K562 (cell line): ENCODE measurements around the gene MAP7D1. TPM values are rescaled to one million over a fixed set of nuclear protein-coding genes. Genes with fewer than 3 reads are reported as not detected.
A peak's percentile ranks its signal among the peaks of the same experiment; 100 is the strongest.

ENCODE experiments used
- ARID2 ChIP-seq: fragments of 450-650 bp; IDR thresholded peaks from 2 replicates; pipeline ENCODE4 v1.6.1; 2017; ENCODE audit warnings: antibody characterized with exemption, mild to moderate bottlenecking
- CHCHD3 ChIP-seq: fragments of 250-450 bp; sonication (Bioruptor Pico); IDR thresholded peaks from 2 replicates; pipeline ENCODE4 v2.1.2; 2022; ENCODE audit warnings: mild to moderate bottlenecking
- ETV5 ChIP-seq: sonication (generic); formaldehyde crosslinking; IDR thresholded peaks from 2 replicates; pipeline ENCODE4 v1.4.0; 2020; ENCODE audit warnings: low read depth, mild to moderate bottlenecking, missing genetic modification reagents
- LCOR ChIP-seq: sonication (generic); formaldehyde crosslinking; IDR thresholded peaks from 2 replicates; pipeline ENCODE4 v1.8.0; 2022; ENCODE audit warnings: mild to moderate bottlenecking, missing genetic modification reagents
- MYC ChIP-seq, 2 experiments: fragments of 250-450 bp in 1 of 2; sonication (Bioruptor Pico) in 1 of 2; IDR thresholded peaks; 2 replicates each; pipeline versions ENCODE4 v1.5.1 to v1.6.1; 2012 to 2021; ENCODE audit warnings: low read depth in 2 of 2, borderline replicate concordance in 1 of 2, improper control_type of control experiment in 1 of 2, low read length in 1 of 2, mild to moderate bottlenecking in 1 of 2, moderate library complexity in 1 of 2
- NBN ChIP-seq: fragments of 450-650 bp; IDR thresholded peaks from 2 replicates; pipeline ENCODE4 v1.6.1; 2016; ENCODE audit warnings: low read depth, mild to moderate bottlenecking
- ZNF717 ChIP-seq: fragments of 250-450 bp; sonication (Bioruptor Pico); IDR thresholded peaks from 2 replicates; pipeline ENCODE4 v1.5.0; 2021
- polyA plus RNA-seq, 8 experiments: library from polyadenylated mRNA; depleted of rRNA in 4 of 8; stranded (reverse) in 5 of 8; unstranded in 3 of 8; fragments of >200 nt; fragmentation: Nextera tagmentation in 2 of 8; fragmentation: Illumina TruSeq in 1 of 8; extraction: Ambion mirVana in 2 of 8; extraction: Trizol in 1 of 8; gene quantifications; 2 replicates each; pipeline versions ENCODE4 v1.2.1 to v1.2.3, GENCODE V29; 2011 to 2014; ENCODE audit warnings: inconsistent platforms in 1 of 8, missing spikeins in 1 of 8
- total RNA-seq, 7 experiments: library from RNA; depleted of rRNA in 6 of 7; stranded (reverse); fragments of >200 nt in 6 of 7; fragmentation: Illumina TruSeq in 2 of 7; extraction: Trizol in 2 of 7; gene quantifications; 2 replicates each; pipeline versions ENCODE4 v1.2.1 to v1.2.3, GENCODE V29; 2011 to 2021; ENCODE audit warnings: low replicate concordance in 1 of 7
- TF ChIP-seq, protein P1 (sequence below): fragments of 450-650 bp; IDR thresholded peaks from 2 replicates; pipeline ENCODE4 v1.6.1; 2016; ENCODE audit warnings: mild to moderate bottlenecking, moderate library complexity
- TF ChIP-seq, protein P2 (sequence below), 2 experiments: IDR thresholded peaks; 2 replicates each; pipeline ENCODE4 v1.6.1; 2011; ENCODE audit warnings: borderline replicate concordance in 1 of 2, control low read depth in 1 of 2, low read depth in 1 of 2, low read length in 1 of 2, mild to moderate bottlenecking in 1 of 2, mixed read lengths in 1 of 2, moderate library complexity in 1 of 2; ENCODE audit not compliant: insufficient read depth in 1 of 2, insufficient read length in 1 of 2, poor library complexity in 1 of 2, severe bottlenecking in 1 of 2; ENCODE audit errors: extremely low read depth in 1 of 2
- TF ChIP-seq, protein P3 (sequence below), 2 experiments: fragments of 450-650 bp; IDR thresholded peaks; 2 replicates each; pipeline ENCODE4 v1.6.1; 2016

Gene MAP7D1
- total and polyA plus RNA-seq, 9 of the 15 experiments (the other 6 are each of a cell fraction or from before 2014, with no cell fraction given) = 3.6 to 108 (median 34.5) TPM

DNA sequence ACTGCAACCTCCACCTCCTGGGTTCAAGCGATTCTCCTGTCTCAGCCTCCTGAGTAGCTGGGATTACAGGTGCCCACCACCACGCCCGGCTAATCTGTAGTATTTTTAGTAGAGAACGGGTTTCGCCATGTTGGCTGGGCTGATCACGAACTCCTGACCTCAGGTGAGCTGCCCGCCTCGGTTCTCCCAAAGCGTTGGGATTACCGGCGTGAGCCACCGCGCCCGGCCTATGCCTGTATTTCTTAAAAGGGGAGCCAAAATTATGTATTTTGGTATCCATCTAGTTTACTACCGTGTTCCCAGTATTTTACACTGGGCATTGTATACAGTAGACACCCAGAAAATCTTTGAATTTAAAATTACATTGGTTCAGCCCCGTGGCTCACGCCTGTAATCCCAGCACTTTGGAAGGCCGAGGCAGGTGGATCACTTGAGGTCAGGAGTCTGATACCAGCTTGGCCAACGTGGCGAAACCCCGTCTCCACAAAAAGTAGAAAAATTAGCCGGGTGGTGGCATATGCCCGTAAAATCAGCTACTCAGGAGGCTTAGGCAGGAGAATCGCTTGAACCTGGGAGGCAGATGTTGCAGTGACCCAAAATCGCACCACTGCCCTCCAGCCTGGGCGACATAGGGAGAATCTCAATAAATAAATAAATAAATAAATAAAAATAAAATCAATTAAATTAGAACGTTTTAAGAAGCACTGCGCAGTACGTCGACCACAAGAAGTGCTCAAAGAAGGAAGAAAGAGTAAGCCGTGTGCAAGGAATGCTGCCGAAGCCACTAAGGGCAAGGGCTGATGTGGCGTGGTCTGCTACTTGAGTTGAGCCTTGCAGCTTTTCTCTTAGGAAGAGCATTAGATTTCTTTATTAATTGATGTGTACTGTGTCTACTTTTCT lies 66.8 kb downstream of the MAP7D1 start (continued):
- TF ChIP-seq, protein P1, sequence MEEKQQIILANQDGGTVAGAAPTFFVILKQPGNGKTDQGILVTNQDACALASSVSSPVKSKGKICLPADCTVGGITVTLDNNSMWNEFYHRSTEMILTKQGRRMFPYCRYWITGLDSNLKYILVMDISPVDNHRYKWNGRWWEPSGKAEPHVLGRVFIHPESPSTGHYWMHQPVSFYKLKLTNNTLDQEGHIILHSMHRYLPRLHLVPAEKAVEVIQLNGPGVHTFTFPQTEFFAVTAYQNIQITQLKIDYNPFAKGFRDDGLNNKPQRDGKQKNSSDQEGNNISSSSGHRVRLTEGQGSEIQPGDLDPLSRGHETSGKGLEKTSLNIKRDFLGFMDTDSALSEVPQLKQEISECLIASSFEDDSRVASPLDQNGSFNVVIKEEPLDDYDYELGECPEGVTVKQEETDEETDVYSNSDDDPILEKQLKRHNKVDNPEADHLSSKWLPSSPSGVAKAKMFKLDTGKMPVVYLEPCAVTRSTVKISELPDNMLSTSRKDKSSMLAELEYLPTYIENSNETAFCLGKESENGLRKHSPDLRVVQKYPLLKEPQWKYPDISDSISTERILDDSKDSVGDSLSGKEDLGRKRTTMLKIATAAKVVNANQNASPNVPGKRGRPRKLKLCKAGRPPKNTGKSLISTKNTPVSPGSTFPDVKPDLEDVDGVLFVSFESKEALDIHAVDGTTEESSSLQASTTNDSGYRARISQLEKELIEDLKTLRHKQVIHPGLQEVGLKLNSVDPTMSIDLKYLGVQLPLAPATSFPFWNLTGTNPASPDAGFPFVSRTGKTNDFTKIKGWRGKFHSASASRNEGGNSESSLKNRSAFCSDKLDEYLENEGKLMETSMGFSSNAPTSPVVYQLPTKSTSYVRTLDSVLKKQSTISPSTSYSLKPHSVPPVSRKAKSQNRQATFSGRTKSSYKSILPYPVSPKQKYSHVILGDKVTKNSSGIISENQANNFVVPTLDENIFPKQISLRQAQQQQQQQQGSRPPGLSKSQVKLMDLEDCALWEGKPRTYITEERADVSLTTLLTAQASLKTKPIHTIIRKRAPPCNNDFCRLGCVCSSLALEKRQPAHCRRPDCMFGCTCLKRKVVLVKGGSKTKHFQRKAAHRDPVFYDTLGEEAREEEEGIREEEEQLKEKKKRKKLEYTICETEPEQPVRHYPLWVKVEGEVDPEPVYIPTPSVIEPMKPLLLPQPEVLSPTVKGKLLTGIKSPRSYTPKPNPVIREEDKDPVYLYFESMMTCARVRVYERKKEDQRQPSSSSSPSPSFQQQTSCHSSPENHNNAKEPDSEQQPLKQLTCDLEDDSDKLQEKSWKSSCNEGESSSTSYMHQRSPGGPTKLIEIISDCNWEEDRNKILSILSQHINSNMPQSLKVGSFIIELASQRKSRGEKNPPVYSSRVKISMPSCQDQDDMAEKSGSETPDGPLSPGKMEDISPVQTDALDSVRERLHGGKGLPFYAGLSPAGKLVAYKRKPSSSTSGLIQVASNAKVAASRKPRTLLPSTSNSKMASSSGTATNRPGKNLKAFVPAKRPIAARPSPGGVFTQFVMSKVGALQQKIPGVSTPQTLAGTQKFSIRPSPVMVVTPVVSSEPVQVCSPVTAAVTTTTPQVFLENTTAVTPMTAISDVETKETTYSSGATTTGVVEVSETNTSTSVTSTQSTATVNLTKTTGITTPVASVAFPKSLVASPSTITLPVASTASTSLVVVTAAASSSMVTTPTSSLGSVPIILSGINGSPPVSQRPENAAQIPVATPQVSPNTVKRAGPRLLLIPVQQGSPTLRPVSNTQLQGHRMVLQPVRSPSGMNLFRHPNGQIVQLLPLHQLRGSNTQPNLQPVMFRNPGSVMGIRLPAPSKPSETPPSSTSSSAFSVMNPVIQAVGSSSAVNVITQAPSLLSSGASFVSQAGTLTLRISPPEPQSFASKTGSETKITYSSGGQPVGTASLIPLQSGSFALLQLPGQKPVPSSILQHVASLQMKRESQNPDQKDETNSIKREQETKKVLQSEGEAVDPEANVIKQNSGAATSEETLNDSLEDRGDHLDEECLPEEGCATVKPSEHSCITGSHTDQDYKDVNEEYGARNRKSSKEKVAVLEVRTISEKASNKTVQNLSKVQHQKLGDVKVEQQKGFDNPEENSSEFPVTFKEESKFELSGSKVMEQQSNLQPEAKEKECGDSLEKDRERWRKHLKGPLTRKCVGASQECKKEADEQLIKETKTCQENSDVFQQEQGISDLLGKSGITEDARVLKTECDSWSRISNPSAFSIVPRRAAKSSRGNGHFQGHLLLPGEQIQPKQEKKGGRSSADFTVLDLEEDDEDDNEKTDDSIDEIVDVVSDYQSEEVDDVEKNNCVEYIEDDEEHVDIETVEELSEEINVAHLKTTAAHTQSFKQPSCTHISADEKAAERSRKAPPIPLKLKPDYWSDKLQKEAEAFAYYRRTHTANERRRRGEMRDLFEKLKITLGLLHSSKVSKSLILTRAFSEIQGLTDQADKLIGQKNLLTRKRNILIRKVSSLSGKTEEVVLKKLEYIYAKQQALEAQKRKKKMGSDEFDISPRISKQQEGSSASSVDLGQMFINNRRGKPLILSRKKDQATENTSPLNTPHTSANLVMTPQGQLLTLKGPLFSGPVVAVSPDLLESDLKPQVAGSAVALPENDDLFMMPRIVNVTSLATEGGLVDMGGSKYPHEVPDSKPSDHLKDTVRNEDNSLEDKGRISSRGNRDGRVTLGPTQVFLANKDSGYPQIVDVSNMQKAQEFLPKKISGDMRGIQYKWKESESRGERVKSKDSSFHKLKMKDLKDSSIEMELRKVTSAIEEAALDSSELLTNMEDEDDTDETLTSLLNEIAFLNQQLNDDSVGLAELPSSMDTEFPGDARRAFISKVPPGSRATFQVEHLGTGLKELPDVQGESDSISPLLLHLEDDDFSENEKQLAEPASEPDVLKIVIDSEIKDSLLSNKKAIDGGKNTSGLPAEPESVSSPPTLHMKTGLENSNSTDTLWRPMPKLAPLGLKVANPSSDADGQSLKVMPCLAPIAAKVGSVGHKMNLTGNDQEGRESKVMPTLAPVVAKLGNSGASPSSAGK = peak; percentile 92
- TF ChIP-seq, protein P2, sequence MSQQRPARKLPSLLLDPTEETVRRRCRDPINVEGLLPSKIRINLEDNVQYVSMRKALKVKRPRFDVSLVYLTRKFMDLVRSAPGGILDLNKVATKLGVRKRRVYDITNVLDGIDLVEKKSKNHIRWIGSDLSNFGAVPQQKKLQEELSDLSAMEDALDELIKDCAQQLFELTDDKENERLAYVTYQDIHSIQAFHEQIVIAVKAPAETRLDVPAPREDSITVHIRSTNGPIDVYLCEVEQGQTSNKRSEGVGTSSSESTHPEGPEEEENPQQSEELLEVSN (IDR thresholded peaks at IDR 0.05; ENCODE audit: borderline replicate concordance in 1 of 2, extremely low read depth in 1 of 2, insufficient read depth in 1 of 2, insufficient read length in 1 of 2, low read depth in 1 of 2, low read length in 1 of 2, poor library complexity in 1 of 2, severe bottlenecking in 1 of 2) = peak in 1 of 2 experiments; percentile 51
- TF ChIP-seq ETV5 (peak; percentile 54), NBN (0 out of 2 replicates have a peak, but pooled peaks have one; percentile 17), CHCHD3 (CRISPR knock-in tag) (no peak), ZNF717 (no peak), LCOR (CRISPR knock-in tag) (no peak), ARID2 (no peak), MYC (IDR thresholded peaks at IDR 0.05; ENCODE audit: low read depth, low read length) (no peak), MYC (CRISPR knock-in tag; IDR thresholded peaks at IDR 0.05; ENCODE audit: borderline replicate concordance, low read depth) (no peak)
- TF ChIP-seq, protein P3, sequence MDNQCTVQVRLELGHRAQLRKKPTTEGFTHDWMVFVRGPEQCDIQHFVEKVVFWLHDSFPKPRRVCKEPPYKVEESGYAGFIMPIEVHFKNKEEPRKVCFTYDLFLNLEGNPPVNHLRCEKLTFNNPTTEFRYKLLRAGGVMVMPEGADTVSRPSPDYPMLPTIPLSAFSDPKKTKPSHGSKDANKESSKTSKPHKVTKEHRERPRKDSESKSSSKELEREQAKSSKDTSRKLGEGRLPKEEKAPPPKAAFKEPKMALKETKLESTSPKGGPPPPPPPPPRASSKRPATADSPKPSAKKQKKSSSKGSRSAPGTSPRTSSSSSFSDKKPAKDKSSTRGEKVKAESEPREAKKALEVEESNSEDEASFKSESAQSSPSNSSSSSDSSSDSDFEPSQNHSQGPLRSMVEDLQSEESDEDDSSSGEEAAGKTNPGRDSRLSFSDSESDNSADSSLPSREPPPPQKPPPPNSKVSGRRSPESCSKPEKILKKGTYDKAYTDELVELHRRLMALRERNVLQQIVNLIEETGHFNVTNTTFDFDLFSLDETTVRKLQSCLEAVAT (IDR thresholded peaks at IDR 0.05) = 0 out of 4 replicates have a peak, but pooled peaks of 1 of the 2 experiments have one; percentile 38
